GM19468 (cell line): ENCODE measurements around the gene STYXL1.

Experiments
- ATAC-seq: cut with Tn5 transposase; IDR thresholded peaks from one replicate; pipeline ENCODE4 v1.9.1; 2021; ENCODE audit warnings: mild to moderate bottlenecking, moderate library complexity, moderate number of reproducible peaks; ENCODE audit not compliant: unreplicated experiment; ENCODE audit errors: extremely low read depth

The STYXL1 gene

GRCh38 chr7:75983471-75984129 lies 64.2 kb downstream of the STYXL1 start:
- ATAC-seq, result no peak

GRCh38 chr7:75982306-75983064 lies 65.3 kb downstream of the STYXL1 start:
- ATAC-seq, result no peak

GRCh38 chr7:75981453-75982305 lies 66.1 kb downstream of the STYXL1 start:
- no peak for ATAC-seq

GRCh38 chr7:75981203-75981452 lies 66.7 kb downstream of the STYXL1 start:
- ATAC-seq, result no peak

GRCh38 chr7:75980430-75981202 lies 67.2 kb downstream of the STYXL1 start:
- ATAC-seq, result no peak

- no peak for ATAC-seq
Observed at GRCh38 chr7:75979759-75980429, 67.9 kb downstream of the STYXL1 start.

- ATAC-seq, result no peak
Observed at GRCh38 chr7:75977743-75978142, 70.1 kb downstream of the STYXL1 start.

- ATAC-seq, result no peak
Observed at GRCh38 chr7:75971961-75972763, 75.6 kb downstream of the STYXL1 start.

GRCh38 chr7:75971309-75971960 lies 76.4 kb downstream of the STYXL1 start:
- no peak for ATAC-seq

- ATAC-seq, result no peak
Observed at GRCh38 chr7:75969704-75970498, 77.9 kb downstream of the STYXL1 start.

- no peak for ATAC-seq
Observed at GRCh38 chr7:75969182-75969581, 78.6 kb downstream of the STYXL1 start.

- ATAC-seq, result no peak
Observed at GRCh38 chr7:75968561-75969001, 79.2 kb downstream of the STYXL1 start.

- ATAC-seq, result no peak
Observed at GRCh38 chr7:75968012-75968411, 79.8 kb downstream of the STYXL1 start.

- ATAC-seq, result no peak
Observed at GRCh38 chr7:75967487-75967997, 80.3 kb downstream of the STYXL1 start.

GRCh38 chr7:75967055-75967454 lies 80.7 kb downstream of the STYXL1 start:
- no peak for ATAC-seq

GRCh38 chr7:75966190-75966961 lies 81.4 kb downstream of the STYXL1 start:
- no peak for ATAC-seq

- ATAC-seq, result no peak
Observed at GRCh38 chr7:75965617-75966016, 82.2 kb downstream of the STYXL1 start.
